GM12878 (cell line): ENCODE results near the gene ATP10A. TPM values are rescaled to one million over a fixed set of nuclear protein-coding genes. Genes with fewer than 3 reads are reported as not detected.

Source experiments
- ATAC-seq: fragments of 200-7000 bp; cut with Tn5 transposase; 3 replicates; pipeline ENCODE4 v1.9.1; 2020; ENCODE audit warnings: mild to moderate bottlenecking, moderate library complexity
- BruUV-seq: library from RNA; stranded (reverse); fragments of 400-500 nt; replicated peaks from 2 replicates; lab custom pipeline; 2021; lab: Mats Ljungman, UMichigan
- CTCF ChIA-PET: fragments of 300-600 bp; sonication (Branson Sonifier 250); formaldehyde crosslinking; extraction: SDS; loops from one replicate; lab custom pipeline; 2021; ENCODE audit warnings: inconsistent platforms; lab: Yijun Ruan, JAX
- POLR2A ChIA-PET: fragments of 350-600 bp; formaldehyde crosslinking; extraction: SDS; loops from one replicate; lab custom pipeline; 2021; ENCODE audit warnings: inconsistent platforms; lab: Charles Lee
- RAD21 ChIA-PET: fragments of 300-600 bp; sonication (Branson Sonifier 250); formaldehyde crosslinking; loops from one replicate; lab custom pipeline; 2023; ENCODE audit warnings: antibody characterized with exemption; ENCODE audit not compliant: unreplicated experiment; lab: Charles Lee
- SMC1A ChIA-PET: fragments of 300-600 bp; sonication (Branson Sonifier 250); formaldehyde crosslinking; loops from one replicate; lab custom pipeline; 2023; ENCODE audit not compliant: unreplicated experiment, uncharacterized antibody; lab: Charles Lee
- DNase-seq: peaks from one replicate; pipeline ENCODE4 v3.0.0-alpha.2; 2011; ENCODE audit warnings: low read depth, low spot score
- FAIRE-seq: peaks from 3 replicates; lab custom pipeline; 2011; peaks lifted over from hg19 to GRCh38; lab: Jason Lieb, UNC
- H2AFZ ChIP-seq: 2 replicates; pipeline ENCODE4 v1.6.0; 2011; ENCODE audit warnings: low read depth, low read length, control low read depth; ENCODE audit not compliant: control insufficient read depth
- H3K27ac ChIP-seq: 2 replicates; pipeline ENCODE4 v1.5.1; 2011; ENCODE audit warnings: control low read depth; ENCODE audit not compliant: control insufficient read depth, insufficient read depth
- H3K27me3 ChIP-seq, 2 experiments: replicated peaks in 1 of 2; 2 replicates each; pipeline versions ENCODE4 v1.6.0 to v1.6.1; 2011; ENCODE audit warnings: low read length in 1 of 2; ENCODE audit not compliant: control insufficient read depth in 2 of 2, insufficient read depth in 2 of 2
- H3K36me3 ChIP-seq, 2 experiments: 2 replicates each; pipeline ENCODE4 v1.5.1; 2011; ENCODE audit warnings: low read length in 1 of 2; ENCODE audit not compliant: control insufficient read depth in 2 of 2, insufficient read depth in 2 of 2
- H3K4me1 ChIP-seq: 2 replicates; pipeline ENCODE4 v1.6.1; 2011; ENCODE audit warnings: mild to moderate bottlenecking, low read length, moderate library complexity, mixed read lengths; ENCODE audit not compliant: control insufficient read depth, insufficient read depth
- H3K4me2 ChIP-seq: 2 replicates; pipeline ENCODE4 v1.6.0; 2011; ENCODE audit warnings: control low read depth; ENCODE audit not compliant: control insufficient read depth, insufficient read depth
- H3K4me3 ChIP-seq: fragments of 200-600 bp; sonication (generic); 2 replicates; pipeline ENCODE4 v1.5.1; 2016
- H3K79me2 ChIP-seq: 2 replicates; pipeline ENCODE4 v1.6.0; 2011; ENCODE audit warnings: low read length; ENCODE audit not compliant: control insufficient read depth, insufficient read depth
- H3K9ac ChIP-seq: 2 replicates; pipeline ENCODE4 v1.8.0; 2011; ENCODE audit warnings: low read length, control low read depth, mixed read lengths; ENCODE audit not compliant: control insufficient read depth, insufficient read depth
- H3K9me3 ChIP-seq: replicated peaks from 3 replicates; pipeline ENCODE4 v1.5.1; 2011; ENCODE audit warnings: mild to moderate bottlenecking, low read length; ENCODE audit not compliant: control insufficient read depth, insufficient read depth
- H4K20me1 ChIP-seq: 2 replicates; pipeline ENCODE4 v1.6.0; 2011; ENCODE audit not compliant: control insufficient read depth, insufficient read depth
- ASH2L ChIP-seq: fragments of 300-600, 200-600 bp; sonication (generic); IDR thresholded peaks from 2 replicates; pipeline ENCODE4 v1.6.1; 2017; ENCODE audit warnings: low read depth, mild to moderate bottlenecking, borderline replicate concordance
- ATF7 ChIP-seq: fragments of 450-650 bp; IDR thresholded peaks from 2 replicates; pipeline ENCODE4 v1.6.1; 2016; ENCODE audit warnings: low read depth, mild to moderate bottlenecking
- CBX3 ChIP-seq: fragments of 200-600 bp; sonication (generic); IDR thresholded peaks from 2 replicates; pipeline ENCODE4 v1.6.1; 2016; ENCODE audit warnings: low read depth, borderline replicate concordance
- CHD4 ChIP-seq: fragments of 200-600 bp; sonication (generic); IDR thresholded peaks from 2 replicates; pipeline ENCODE4 v1.6.1; 2016; ENCODE audit warnings: mild to moderate bottlenecking
- MXI1 ChIP-seq: fragments of 150-350 bp; IDR thresholded peaks from 2 replicates; pipeline ENCODE4 v1.6.1; 2011; ENCODE audit warnings: low read depth, mild to moderate bottlenecking, inconsistent platforms, low read length, improper control_type of control experiment
- NR2C1 ChIP-seq: fragments of 450-650 bp; IDR thresholded peaks from 2 replicates; pipeline ENCODE4 v1.6.1; 2017; ENCODE audit warnings: antibody characterized with exemption, mild to moderate bottlenecking, moderate library complexity
- SMAD5 ChIP-seq: IDR thresholded peaks from 2 replicates; pipeline ENCODE4 v1.6.1; 2016; ENCODE audit warnings: antibody characterized with exemption, low read depth
- SMARCA5 ChIP-seq: fragments of 450-650 bp; IDR thresholded peaks from 2 replicates; pipeline ENCODE4 v1.6.1; 2017; ENCODE audit warnings: mild to moderate bottlenecking
- SP1 ChIP-seq: IDR thresholded peaks from one replicate; pipeline ENCODE4 v1.6.1; 2011; ENCODE audit warnings: low read depth, low read length
- TCF7 ChIP-seq: IDR thresholded peaks from 2 replicates; pipeline ENCODE4 v1.6.1; 2014; ENCODE audit warnings: antibody characterized with exemption, borderline replicate concordance
- ZNF207 ChIP-seq: fragments of 450-650 bp; IDR thresholded peaks from 2 replicates; pipeline ENCODE4 v1.6.1; 2014; ENCODE audit warnings: antibody characterized with exemption, mild to moderate bottlenecking, borderline replicate concordance
- WGBS: methylation state at CpG from one replicate; pipeline ENCODE4 v1.1.6; 2016; ENCODE audit warnings: low lambda C conversion rate; ENCODE audit not compliant: insufficient replicate concordance, insufficient coverage; ENCODE audit errors: missing lambda C conversion rate; 5-methylcytosine and 5-hydroxymethylcytosine counted together
- in situ Hi-C: fragments of 300-500 bp; cut with MboI; formaldehyde crosslinking; loops from 9 replicates; pipeline ENCODE4 v1.14.3; 2018; ENCODE audit warnings: mixed read lengths
- intact Hi-C: fragments of 100-400 bp; cut with micrococcal nuclease; formaldehyde crosslinking; loops from one replicate; pipeline ENCODE4 v1.14.2; 2022; ENCODE audit not compliant: unreplicated experiment
- polyA plus RNA-seq, 11 experiments: library from polyadenylated mRNA; depleted of rRNA in 4 of 11; unstranded in 6 of 11; stranded (reverse) in 5 of 11; fragments of >200 nt; fragmentation: Nextera tagmentation in 4 of 11; fragmentation: Illumina TruSeq in 1 of 11; extraction: Ambion mirVana in 4 of 11; extraction: Trizol in 1 of 11; gene quantifications; 1 replicate in 1 of 11; 2 replicates in 10 of 11; pipeline versions ENCODE4 v1.2.1 to v1.2.3, GENCODE V29; 2011 to 2016; ENCODE audit warnings: inconsistent platforms in 2 of 11, missing spikeins in 2 of 11, low read depth in 1 of 11
- total RNA-seq, 4 experiments: library from RNA; depleted of rRNA in 3 of 4; stranded (reverse); fragments of >200 nt in 3 of 4; fragmentation: Illumina TruSeq in 1 of 4; extraction: Trizol in 1 of 4; gene quantifications; 2 replicates each; pipeline versions ENCODE4 v1.2.1 to v1.2.3, GENCODE V29; 2013 to 2021
- TF ChIP-seq, protein P1 (sequence below): fragments of 450-650 bp; IDR thresholded peaks from 2 replicates; pipeline ENCODE4 v1.6.1; 2017; ENCODE audit warnings: mild to moderate bottlenecking
- TF ChIP-seq, protein P2 (sequence below): fragments of 450-650 bp; formaldehyde crosslinking; IDR thresholded peaks from 2 replicates; pipeline ENCODE4 v1.4.0; 2022; ENCODE audit warnings: mild to moderate bottlenecking, moderate library complexity

ATP10A gene
- total and polyA plus RNA-seq, 10 of the 15 experiments (the other 5 are each of a cell fraction or from before 2014, with no cell fraction given) = 0.04 to 1.5 (median 0.31) TPM; not detected in 2

GRCh38 chr15:25709437-25710159, 153.5 kb downstream of the ATP10A start:
- H3K4me2 ChIP-seq = no peak overlapping the region
- no peaks in the 10 kb centered on the region for H3K79me2 ChIP-seq
- intact Hi-C loops (no loop called here), in situ Hi-C loops (loop anchor here (10.0 kb wide), 2 partner anchors 205 to 235 kb away; no protein-coding TSS in a partner anchor)
- H3K4me3 ChIP-seq = no peak overlapping the region
- no peaks in the 10 kb centered on the region for H4K20me1 ChIP-seq
- CTCF ChIA-PET = interaction anchor here (0.8 to 1.9 kb wide), 2 partner anchors 12 to 224 kb away, joined by 3 to 6 read pairs; no protein-coding TSS in a partner anchor
- DNase-seq = no peak
- H3K4me1 ChIP-seq = no peaks in the 10 kb centered on the region
- no peak for ATAC-seq
- POLR2A ChIA-PET = no interaction called here
- RAD21 ChIA-PET = interaction anchor here (1.1 kb wide), 1 partner anchor 224 kb away, joined by 5 read pairs; no protein-coding TSS in a partner anchor
- no TSS peak for BruUV-seq
- H3K36me3 ChIP-seq = no peaks in the 10 kb centered on the region
- no peak overlapping the region for H2AFZ ChIP-seq
- H3K9me3 ChIP-seq = no peaks in the 10 kb centered on the region; the same call in 2 of the 3 replicates
- SMC1A ChIA-PET = interaction anchor here (0.7 kb wide), 1 partner anchor 12 kb away, joined by 3 read pairs; no protein-coding TSS in a partner anchor
- no peak for FAIRE-seq
- H3K9ac ChIP-seq = no peak overlapping the region
- no peak for TF ChIP-seq SMAD5
- TF ChIP-seq TCF7 = no peak
- H3K27ac ChIP-seq = no peak overlapping the region
- H3K27me3 ChIP-seq = no peaks in the 10 kb centered on the region
- 23% methylated on average over 19 of the region's 19 CpGs for WGBS

DNA sequence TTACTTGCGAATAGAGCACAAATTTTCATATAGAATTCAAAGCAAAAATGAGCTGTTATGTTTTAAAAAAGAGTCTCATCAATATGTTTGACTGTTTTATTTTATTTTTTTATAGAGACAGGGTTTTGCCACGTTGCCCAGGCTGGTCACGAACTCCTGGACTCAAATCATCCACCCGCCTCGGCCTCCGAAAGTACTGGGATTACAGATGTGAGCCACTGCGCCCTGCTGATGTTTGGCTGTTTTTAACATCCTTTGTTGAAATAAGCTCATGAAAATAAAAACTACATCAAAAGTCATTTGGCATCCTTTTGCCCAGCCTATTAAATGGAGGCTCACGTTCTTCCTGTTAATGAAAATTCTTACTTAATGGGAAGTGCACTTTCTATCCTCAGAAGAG, 154.7 kb downstream of the ATP10A start:
- no TSS peak for BruUV-seq
- H3K9ac ChIP-seq = no peak overlapping the region
- intact Hi-C loops (no loop called here), in situ Hi-C loops (no loop called here)
- no peaks in the 10 kb centered on the region for H4K20me1 ChIP-seq
- no peak overlapping the region for H3K4me2 ChIP-seq
- RAD21 ChIA-PET = no interaction called here
- H3K4me1 ChIP-seq = no peaks in the 10 kb centered on the region
- H3K27me3 ChIP-seq = no peaks in the 10 kb centered on the region
- H3K36me3 ChIP-seq = no peaks in the 10 kb centered on the region
- no peak overlapping the region for H3K4me3 ChIP-seq
- SMC1A ChIA-PET = no interaction called here
- H3K79me2 ChIP-seq = no peaks in the 10 kb centered on the region
- WGBS = 46% methylated on average over 8 of the region's 8 CpGs
- ATAC-seq (no peak), FAIRE-seq (no peak), DNase-seq (no peak)
- no peaks in the 10 kb centered on the region; the same call in 2 of the 3 replicates for H3K9me3 ChIP-seq
- CTCF ChIA-PET = no interaction called here
- no peak overlapping the region for H3K27ac ChIP-seq
- no peak overlapping the region for H2AFZ ChIP-seq
- POLR2A ChIA-PET = no interaction called here
- TF ChIP-seq SP1 (no peak), CBX3 (no peak), SMARCA5 (no peak), NR2C1 (no peak), ATF7 (no peak), ASH2L (no peak), CHD4 (no peak), ZNF207 (no peak), MXI1 (no peak)
- TF ChIP-seq, protein P1, sequence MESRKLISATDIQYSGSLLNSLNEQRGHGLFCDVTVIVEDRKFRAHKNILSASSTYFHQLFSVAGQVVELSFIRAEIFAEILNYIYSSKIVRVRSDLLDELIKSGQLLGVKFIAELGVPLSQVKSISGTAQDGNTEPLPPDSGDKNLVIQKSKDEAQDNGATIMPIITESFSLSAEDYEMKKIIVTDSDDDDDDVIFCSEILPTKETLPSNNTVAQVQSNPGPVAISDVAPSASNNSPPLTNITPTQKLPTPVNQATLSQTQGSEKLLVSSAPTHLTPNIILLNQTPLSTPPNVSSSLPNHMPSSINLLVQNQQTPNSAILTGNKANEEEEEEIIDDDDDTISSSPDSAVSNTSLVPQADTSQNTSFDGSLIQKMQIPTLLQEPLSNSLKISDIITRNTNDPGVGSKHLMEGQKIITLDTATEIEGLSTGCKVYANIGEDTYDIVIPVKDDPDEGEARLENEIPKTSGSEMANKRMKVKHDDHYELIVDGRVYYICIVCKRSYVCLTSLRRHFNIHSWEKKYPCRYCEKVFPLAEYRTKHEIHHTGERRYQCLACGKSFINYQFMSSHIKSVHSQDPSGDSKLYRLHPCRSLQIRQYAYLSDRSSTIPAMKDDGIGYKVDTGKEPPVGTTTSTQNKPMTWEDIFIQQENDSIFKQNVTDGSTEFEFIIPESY = no peak
- TF ChIP-seq, protein P2, sequence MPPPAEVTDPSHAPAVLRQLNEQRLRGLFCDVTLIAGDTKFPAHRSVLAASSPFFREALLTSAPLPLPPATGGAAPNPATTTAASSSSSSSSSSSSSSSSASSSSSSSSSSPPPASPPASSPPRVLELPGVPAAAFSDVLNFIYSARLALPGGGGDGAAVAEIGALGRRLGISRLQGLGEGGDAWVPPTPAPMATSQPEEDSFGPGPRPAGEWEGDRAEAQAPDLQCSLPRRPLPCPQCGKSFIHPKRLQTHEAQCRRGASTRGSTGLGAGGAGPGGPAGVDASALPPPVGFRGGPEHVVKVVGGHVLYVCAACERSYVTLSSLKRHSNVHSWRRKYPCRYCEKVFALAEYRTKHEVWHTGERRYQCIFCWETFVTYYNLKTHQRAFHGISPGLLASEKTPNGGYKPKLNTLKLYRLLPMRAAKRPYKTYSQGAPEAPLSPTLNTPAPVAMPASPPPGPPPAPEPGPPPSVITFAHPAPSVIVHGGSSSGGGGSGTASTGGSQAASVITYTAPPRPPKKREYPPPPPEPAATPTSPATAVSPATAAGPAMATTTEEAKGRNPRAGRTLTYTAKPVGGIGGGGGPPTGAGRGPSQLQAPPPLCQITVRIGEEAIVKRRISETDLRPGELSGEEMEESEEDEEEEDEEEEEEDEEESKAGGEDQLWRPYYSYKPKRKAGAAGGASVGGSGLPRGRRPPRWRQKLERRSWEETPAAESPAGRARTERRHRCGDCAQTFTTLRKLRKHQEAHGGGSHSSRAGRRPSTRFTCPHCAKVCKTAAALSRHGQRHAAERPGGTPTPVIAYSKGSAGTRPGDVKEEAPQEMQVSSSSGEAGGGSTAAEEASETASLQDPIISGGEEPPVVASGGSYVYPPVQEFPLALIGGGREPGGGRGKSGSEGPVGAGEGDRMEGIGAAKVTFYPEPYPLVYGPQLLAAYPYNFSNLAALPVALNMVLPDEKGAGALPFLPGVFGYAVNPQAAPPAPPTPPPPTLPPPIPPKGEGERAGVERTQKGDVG = no peak
